ENCODE results near the gene CNTNAP2.

Gene CNTNAP2

DNA sequence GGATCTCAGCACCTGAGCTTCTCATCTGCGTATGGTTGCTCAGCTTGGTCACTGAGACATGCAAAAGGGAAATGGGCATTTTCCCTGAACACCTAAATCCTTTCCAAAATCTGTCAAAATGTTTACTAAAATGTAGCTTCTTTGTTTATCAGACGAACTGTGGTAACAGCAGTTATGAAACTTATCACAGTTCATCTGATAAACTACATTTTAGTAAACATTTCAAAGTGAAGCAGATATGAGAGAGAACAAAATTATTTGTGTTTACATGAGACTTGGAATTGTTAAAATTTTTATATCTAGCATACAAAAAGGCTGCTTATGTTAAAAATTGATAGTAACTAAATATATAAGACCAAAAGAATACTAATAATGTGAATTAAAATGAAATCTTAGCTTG lies 1900.5 kb downstream of the CNTNAP2 start:
- no peak overlapping the region for H3K27ac Mint-ChIP-seq
- H3K4me1 Mint-ChIP-seq (ENCODE audit: low read depth) = no peaks in the 10 kb centered on the region
- no peaks in the 10 kb centered on the region for H3K27me3 Mint-ChIP-seq (ENCODE audit: low read depth)
- H3K9me3 Mint-ChIP-seq = no peaks in the 10 kb centered on the region
- no peak overlapping the region for H3K4me3 Mint-ChIP-seq
- no peaks in the 10 kb centered on the region for H3K36me3 Mint-ChIP-seq (ENCODE audit: low read depth)

DNA sequence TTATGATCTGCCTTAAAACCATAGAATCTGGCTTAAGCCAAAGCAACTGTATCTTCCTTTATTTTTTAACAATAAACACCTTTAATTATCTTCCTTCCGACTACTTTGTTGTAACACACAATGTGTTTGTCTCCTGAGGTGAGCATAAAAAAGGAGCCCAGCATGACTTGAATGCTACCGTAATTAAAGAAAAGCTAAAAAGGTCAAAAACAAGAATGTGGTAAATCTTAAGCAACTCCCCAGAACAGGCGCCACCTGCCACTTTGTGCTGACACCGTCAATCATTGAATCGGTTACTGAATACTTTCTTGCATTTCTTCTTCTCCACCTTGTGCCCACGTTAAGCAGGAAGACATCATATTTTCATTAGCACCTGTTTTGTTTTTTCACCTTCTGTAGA lies 1904.1 kb downstream of the CNTNAP2 start:
- Mint-ChIP-seq H3K36me3 (ENCODE audit: low read depth) (no peaks in the 10 kb centered on the region), H3K27ac (no peak overlapping the region), H3K9me3 (no peaks in the 10 kb centered on the region), H3K4me1 (ENCODE audit: low read depth) (no peaks in the 10 kb centered on the region), H3K4me3 (no peak overlapping the region), H3K27me3 (ENCODE audit: low read depth) (no peaks in the 10 kb centered on the region)

GRCh38 chr7:148021507-148022045 lies 1905.0 kb downstream of the CNTNAP2 start:
- Mint-ChIP-seq H3K27ac (no peak overlapping the region), H3K9me3 (no peaks in the 10 kb centered on the region), H3K36me3 (ENCODE audit: low read depth) (no peaks in the 10 kb centered on the region), H3K4me1 (ENCODE audit: low read depth) (no peaks in the 10 kb centered on the region), H3K27me3 (ENCODE audit: low read depth) (no peaks in the 10 kb centered on the region), H3K4me3 (no peak overlapping the region)

- no peaks in the 10 kb centered on the region for H3K4me1 Mint-ChIP-seq (ENCODE audit: low read depth)
- H3K4me3 Mint-ChIP-seq = no peak overlapping the region
- H3K36me3 Mint-ChIP-seq (ENCODE audit: low read depth) = no peaks in the 10 kb centered on the region
- no peaks in the 10 kb centered on the region for H3K27me3 Mint-ChIP-seq (ENCODE audit: low read depth)
- H3K27ac Mint-ChIP-seq = no peak overlapping the region
- no peaks in the 10 kb centered on the region for H3K9me3 Mint-ChIP-seq
Measured at GRCh38 chr7:148022832-148023231, 1906.2 kb downstream of the CNTNAP2 start.

GRCh38 chr7:148026713-148027112 lies 1910.1 kb downstream of the CNTNAP2 start:
- Mint-ChIP-seq H3K27me3 (ENCODE audit: low read depth) (no peaks in the 10 kb centered on the region), H3K36me3 (ENCODE audit: low read depth) (no peaks in the 10 kb centered on the region), H3K27ac (no peak overlapping the region), H3K4me1 (ENCODE audit: low read depth) (no peaks in the 10 kb centered on the region), H3K9me3 (no peaks in the 10 kb centered on the region), H3K4me3 (no peak overlapping the region)

- Mint-ChIP-seq H3K27ac (no peak overlapping the region), H3K27me3 (ENCODE audit: low read depth) (no peaks in the 10 kb centered on the region), H3K36me3 (ENCODE audit: low read depth) (no peaks in the 10 kb centered on the region), H3K9me3 (no peaks in the 10 kb centered on the region), H3K4me1 (ENCODE audit: low read depth) (no peaks in the 10 kb centered on the region), H3K4me3 (no peak overlapping the region)
Measured at GRCh38 chr7:148028165-148028564, 1911.6 kb downstream of the CNTNAP2 start.

- H3K27ac Mint-ChIP-seq = no peak overlapping the region
- H3K9me3 Mint-ChIP-seq = no peaks in the 10 kb centered on the region
- no peak overlapping the region for H3K4me3 Mint-ChIP-seq
- no peaks in the 10 kb centered on the region for H3K36me3 Mint-ChIP-seq (ENCODE audit: low read depth)
- no peaks in the 10 kb centered on the region for H3K27me3 Mint-ChIP-seq (ENCODE audit: low read depth)
- H3K4me1 Mint-ChIP-seq (ENCODE audit: low read depth) = no peaks in the 10 kb centered on the region
Measured at GRCh38 chr7:148031019-148031418, 1914.4 kb downstream of the CNTNAP2 start.

GRCh38 chr7:148031811-148032210 lies 1915.2 kb downstream of the CNTNAP2 start:
- no peak overlapping the region for H3K27ac Mint-ChIP-seq
- no peaks in the 10 kb centered on the region for H3K9me3 Mint-ChIP-seq
- no peak overlapping the region for H3K4me3 Mint-ChIP-seq
- no peaks in the 10 kb centered on the region for H3K27me3 Mint-ChIP-seq (ENCODE audit: low read depth)
- no peaks in the 10 kb centered on the region for H3K36me3 Mint-ChIP-seq (ENCODE audit: low read depth)
- H3K4me1 Mint-ChIP-seq (ENCODE audit: low read depth) = no peaks in the 10 kb centered on the region

DNA sequence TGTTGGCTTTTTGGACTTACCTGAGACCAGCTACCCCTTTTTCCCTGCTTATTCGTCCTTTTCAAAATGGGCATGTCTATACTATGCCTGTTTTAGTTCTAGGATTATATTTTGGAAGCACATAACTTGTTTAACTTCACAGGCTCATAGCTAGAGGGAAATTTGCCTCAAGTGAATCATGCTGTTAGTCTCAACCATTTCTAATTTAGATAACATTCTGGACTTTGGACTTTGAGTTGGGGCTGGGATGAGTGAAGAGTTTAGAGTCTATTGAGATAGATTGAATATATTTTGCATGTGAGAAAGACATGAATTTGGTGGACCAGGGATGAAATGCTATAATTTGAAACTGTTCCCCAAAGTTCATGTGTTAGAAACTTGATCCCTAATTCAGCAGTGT lies 1919.3 kb downstream of the CNTNAP2 start:
- Mint-ChIP-seq H3K4me1 (ENCODE audit: low read depth) (no peaks in the 10 kb centered on the region), H3K27ac (no peak overlapping the region), H3K9me3 (no peaks in the 10 kb centered on the region), H3K4me3 (no peak overlapping the region), H3K27me3 (ENCODE audit: low read depth) (no peaks in the 10 kb centered on the region), H3K36me3 (ENCODE audit: low read depth) (no peaks in the 10 kb centered on the region)

DNA sequence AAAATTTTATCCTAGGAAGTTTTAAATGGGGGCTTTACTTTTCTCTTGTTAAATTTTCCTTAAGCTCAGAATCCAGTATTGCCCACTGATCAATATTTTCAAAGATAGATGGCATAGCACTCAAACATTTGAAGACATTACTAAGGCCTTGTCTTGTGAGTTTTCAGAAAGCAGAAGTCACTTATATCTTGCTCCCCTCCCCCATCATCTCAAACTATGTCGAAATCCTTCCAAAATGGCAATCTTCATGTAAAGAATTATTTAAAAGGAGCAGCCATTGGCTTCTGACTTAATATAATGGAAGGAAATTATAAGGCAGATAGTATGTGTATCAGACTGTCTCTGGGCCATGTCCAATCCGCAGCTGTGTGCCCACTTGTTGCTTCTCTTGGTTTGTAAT lies 1920.4 kb downstream of the CNTNAP2 start:
- Mint-ChIP-seq H3K4me1 (ENCODE audit: low read depth) (no peaks in the 10 kb centered on the region), H3K27me3 (ENCODE audit: low read depth) (no peaks in the 10 kb centered on the region)

DNA sequence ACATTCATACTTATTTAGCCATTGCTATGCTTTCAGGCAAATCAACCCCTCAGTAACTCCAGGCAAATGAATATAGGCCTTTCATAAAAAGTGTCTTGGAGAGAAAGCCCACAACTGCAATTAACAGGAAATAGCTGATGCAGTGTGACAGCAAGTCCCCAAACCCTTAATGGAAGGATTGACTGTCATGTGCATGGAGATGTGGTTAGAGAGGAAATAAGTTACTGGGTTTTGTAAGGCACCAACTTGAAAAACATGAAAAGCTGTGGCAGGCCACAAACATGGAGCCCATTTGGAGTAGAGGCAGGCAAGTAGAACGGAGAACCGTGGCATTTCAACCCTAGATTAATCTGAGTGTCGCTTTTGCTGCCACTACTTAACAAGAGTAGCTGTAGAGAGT lies 1924.6 kb downstream of the CNTNAP2 start:
- Mint-ChIP-seq H3K27me3 (ENCODE audit: low read depth) (no peaks in the 10 kb centered on the region), H3K9me3 (no peaks in the 10 kb centered on the region), H3K4me3 (no peak overlapping the region), H3K4me1 (ENCODE audit: low read depth) (no peaks in the 10 kb centered on the region), H3K27ac (no peak overlapping the region), H3K36me3 (ENCODE audit: low read depth) (no peaks in the 10 kb centered on the region)

More for the DNA sequence above, 1920.4 kb downstream of the CNTNAP2 start:
- no peak overlapping the region for H3K27ac Mint-ChIP-seq
- H3K36me3 Mint-ChIP-seq (ENCODE audit: low read depth) = no peaks in the 10 kb centered on the region
- no peak overlapping the region for H3K4me3 Mint-ChIP-seq
- H3K9me3 Mint-ChIP-seq = no peaks in the 10 kb centered on the region

DNA sequence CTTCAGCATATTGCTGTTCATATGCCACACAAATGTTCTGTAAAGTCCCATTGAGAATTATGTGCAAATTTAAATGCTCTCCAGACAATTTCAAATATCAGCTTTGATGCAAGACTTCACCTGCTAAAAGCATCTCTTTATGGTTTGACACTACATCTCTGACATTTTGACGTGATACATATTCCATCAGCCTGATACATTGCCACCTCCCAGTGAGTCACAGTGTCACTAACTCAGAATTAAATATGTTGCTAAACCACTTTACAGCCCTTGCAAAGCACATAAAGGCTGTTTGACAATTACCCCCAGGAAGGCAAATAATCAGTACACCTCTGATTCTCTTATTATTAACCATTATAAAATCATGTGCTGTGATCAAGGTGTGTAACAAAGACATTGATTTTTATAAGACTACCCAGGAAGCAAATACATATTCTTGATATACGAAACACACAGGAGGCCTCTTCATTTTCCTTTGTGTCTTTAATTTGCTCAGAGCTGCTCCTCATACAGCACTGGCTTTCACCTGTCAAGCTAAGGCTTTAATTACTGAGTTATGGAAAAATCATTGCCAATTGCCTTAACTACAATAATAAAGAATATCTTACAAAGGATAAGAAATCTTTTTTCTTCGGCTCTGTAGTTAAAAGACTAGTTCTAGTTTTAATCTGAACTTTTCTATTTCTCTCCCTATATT lies 1926.5 kb downstream of the CNTNAP2 start:
- no peaks in the 10 kb centered on the region for H3K9me3 Mint-ChIP-seq
- H3K36me3 Mint-ChIP-seq (ENCODE audit: low read depth) = no peaks in the 10 kb centered on the region
- H3K27me3 Mint-ChIP-seq (ENCODE audit: low read depth) = no peaks in the 10 kb centered on the region
- H3K4me3 Mint-ChIP-seq = no peak overlapping the region
- H3K4me1 Mint-ChIP-seq (ENCODE audit: low read depth) = no peaks in the 10 kb centered on the region
- no peak overlapping the region for H3K27ac Mint-ChIP-seq

- H3K27ac Mint-ChIP-seq = no peak overlapping the region
- H3K4me3 Mint-ChIP-seq = no peak overlapping the region
- H3K9me3 Mint-ChIP-seq = no peaks in the 10 kb centered on the region
- no peaks in the 10 kb centered on the region for H3K4me1 Mint-ChIP-seq (ENCODE audit: low read depth)
- no peaks in the 10 kb centered on the region for H3K36me3 Mint-ChIP-seq (ENCODE audit: low read depth)
- H3K27me3 Mint-ChIP-seq (ENCODE audit: low read depth) = no peaks in the 10 kb centered on the region
Measured at GRCh38 chr7:148044173-148044572, 1927.6 kb downstream of the CNTNAP2 start.

DNA sequence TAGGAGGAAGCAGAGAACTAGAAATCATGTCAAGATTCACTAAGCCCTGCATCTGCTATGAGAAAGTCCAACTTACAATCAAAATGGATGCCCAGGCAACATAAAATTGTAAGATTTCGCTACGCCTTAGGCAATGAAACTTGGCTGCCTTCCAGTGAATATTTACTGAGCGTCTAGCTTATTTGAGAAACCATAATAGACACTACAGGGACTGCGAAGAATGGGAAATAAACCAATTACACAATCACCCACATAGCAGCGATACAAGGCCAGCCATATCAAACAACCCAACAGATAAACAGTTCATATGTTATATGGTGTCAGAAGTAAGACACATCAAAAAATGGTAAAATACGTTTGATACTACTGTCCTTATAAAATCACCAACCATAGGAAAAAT lies 1928.9 kb downstream of the CNTNAP2 start:
- Mint-ChIP-seq H3K4me1 (ENCODE audit: low read depth) (no peaks in the 10 kb centered on the region), H3K9me3 (no peaks in the 10 kb centered on the region), H3K27me3 (ENCODE audit: low read depth) (no peaks in the 10 kb centered on the region), H3K4me3 (no peak overlapping the region), H3K36me3 (ENCODE audit: low read depth) (no peaks in the 10 kb centered on the region), H3K27ac (no peak overlapping the region)

DNA sequence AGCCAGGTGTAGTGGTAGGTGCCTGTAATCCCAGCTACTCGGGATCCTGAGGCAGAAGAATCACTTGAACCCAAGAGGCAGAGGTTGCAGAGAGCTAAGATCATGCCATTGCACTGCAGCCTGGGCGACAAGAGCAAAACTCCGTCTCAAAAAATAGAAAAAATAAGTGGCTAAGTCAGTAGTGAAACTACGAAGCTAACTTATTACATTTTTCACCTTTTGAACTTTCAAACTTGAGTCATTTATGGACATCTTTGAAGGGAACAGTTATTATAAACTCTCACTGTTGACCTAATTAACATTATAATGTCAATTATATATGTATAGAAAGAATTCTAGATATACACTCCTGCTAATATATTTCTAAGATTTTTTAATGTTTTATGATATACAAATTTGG lies 1932.5 kb downstream of the CNTNAP2 start:
- no peak overlapping the region for H3K4me3 Mint-ChIP-seq
- H3K4me1 Mint-ChIP-seq (ENCODE audit: low read depth) = no peaks in the 10 kb centered on the region
- no peaks in the 10 kb centered on the region for H3K27me3 Mint-ChIP-seq (ENCODE audit: low read depth)
- no peak overlapping the region for H3K27ac Mint-ChIP-seq
- H3K36me3 Mint-ChIP-seq (ENCODE audit: low read depth) = no peaks in the 10 kb centered on the region
- H3K9me3 Mint-ChIP-seq = no peaks in the 10 kb centered on the region

Data from T-helper 1 cell treated with Interleukin-12 subunit alpha and Interleukin-12 subunit beta and Interleukin-4 antibody, amounts not matched to agents 30 μg/mL and 1 μg/mL, for 36 hours (primary cell).